Stimulated activated CD4-positive, alpha-beta T cell treated with anti-CD3 and anti-CD28 coated beads, Interleukin-15, amount 100 ng/mL, for 1 hour (primary cell): ENCODE results near the gene DCAF4L1.

Source experiments
- DNase-seq, 2 donors: peaks; one replicate each; pipeline ENCODE4 v3.0.0-alpha.2; 2020; ENCODE audit warnings: low read depth in 1 of 2, low spot score in 1 of 2

The DCAF4L1 gene, protein sequence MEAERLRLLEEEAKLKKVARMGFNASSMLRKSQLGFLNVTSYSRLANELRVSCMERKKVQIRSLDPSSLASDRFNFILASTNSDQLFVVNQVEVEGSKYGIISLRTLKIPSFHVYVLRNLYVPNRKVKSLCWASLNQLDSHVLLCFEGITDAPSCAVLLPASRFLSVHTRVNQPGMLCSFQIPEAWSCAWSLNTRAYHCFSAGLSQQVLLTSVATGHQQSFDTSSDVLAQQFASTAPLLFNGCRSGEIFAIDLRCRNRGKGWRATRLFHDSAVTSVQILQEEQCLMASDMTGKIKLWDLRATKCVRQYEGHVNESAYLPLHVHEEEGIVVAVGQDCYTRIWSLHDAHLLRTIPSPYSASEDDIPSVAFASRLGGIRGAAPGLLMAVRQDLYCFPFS

DNA sequence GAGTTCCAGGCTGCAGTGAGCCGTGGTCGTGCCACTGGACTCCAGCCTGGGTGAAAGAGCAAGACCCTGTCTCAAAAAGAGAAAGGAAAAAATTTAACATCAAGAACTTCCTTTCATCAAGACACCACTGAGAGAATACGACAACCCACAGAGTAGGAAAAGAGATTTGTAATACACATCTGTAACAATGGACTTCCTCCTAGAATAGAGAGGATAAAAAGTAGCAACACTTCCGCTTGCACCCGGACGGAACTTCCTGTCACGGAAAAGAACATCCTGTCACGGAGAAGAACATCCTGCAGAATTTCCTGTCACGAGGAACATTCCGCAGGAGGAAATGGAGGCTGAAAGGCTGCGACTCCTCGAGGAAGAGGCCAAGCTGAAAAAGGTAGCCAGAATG is at the start of gene DCAF4L1:
TSS of gene DCAF4L1 (plus strand) at position 301 of the 400 bp plus-strand sequence. CDS start at position 338, 37 bp downstream.
- DNase-seq, result no peak

- DNase-seq, result no peak
These were observed 48.6 kb upstream of the DCAF4L1 start for GRCh38 chr4:41932988-41933387.

- DNase-seq, result no peak
These were observed 47.5 kb upstream of the DCAF4L1 start for GRCh38 chr4:41933997-41934503.

GRCh38 chr4:41934514-41934900 is 47.0 kb upstream of the DCAF4L1 start:
- DNase-seq, result no peak

DNA sequence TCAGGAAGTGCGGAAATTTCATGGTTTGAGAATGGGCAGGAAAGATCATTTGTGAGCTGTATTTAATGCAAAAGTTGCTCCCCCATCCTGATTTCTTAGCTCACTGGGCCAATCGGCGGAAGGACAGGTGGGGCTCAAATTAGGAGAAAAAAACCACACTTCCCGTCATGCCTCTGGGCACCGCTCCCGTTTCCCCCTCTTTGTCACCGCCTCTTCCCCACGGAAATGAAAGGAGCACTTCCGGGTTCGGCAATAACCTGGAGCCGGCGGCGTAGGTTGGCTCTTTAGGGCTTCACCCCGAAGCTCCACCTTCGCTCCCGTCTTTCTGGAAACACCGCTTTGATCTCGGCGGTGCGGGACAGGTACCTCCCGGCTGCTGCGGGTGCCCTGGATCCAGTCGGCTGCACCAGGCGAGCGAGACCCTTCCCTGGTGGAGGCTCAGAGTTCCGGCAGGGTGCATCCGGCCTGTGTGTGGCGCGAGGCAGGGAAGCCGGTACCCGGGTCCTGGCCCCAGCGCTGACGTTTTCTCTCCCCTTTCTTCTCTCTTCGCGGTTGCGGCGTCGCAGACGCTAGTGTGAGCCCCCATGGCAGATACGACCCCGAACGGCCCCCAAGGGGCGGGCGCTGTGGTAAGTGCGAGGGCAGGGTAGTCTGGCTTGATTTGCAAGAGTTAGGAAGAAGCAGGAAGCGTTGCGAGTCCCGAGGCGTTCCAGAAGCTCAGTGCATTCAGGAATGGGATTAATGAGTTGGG is 46.5 kb upstream of the DCAF4L1 start, which contains the start of gene TMEM33:
TSS of gene TMEM33 (plus strand) at position 529 of the 751 bp plus-strand sequence. CDS start at position 585, 56 bp downstream.
- DNase-seq, result peak; percentile 52 to 59

- peak in 1 of 2 donors; percentile 3 for DNase-seq
These were observed 45.9 kb upstream of the DCAF4L1 start for GRCh38 chr4:41935652-41936021.

DNA sequence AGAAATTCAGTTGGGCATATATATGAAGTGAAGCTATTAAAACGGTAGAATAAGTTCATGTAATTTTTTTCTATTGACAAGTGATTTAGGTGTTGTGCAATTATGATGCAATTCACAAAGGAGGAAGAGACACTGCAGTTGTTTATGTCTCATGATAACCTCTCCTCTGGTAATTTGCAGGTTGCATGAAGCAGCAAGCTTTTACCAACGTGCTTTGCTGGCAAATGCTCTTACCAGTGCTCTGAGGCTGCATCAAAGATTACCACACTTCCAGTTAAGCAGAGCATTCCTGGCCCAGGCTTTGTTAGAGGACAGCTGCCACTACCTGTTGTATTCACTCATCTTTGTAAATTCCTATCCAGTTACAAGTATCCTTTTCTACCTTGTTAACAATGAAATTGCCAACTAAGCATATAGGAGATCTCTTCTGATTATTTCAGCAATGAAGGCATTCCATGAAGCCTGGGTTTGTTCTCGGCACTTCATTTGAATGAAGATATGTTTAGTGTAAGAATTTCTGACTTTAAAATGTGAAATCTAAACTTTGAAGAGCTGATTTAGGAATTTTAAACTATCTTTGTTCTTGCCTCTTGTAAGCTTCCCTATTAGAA is 42.4 kb upstream of the DCAF4L1 start:
- DNase-seq, result no peak

GRCh38 chr4:41940834-41941233 is 40.7 kb upstream of the DCAF4L1 start:
- DNase-seq, result no peak

- DNase-seq, result no peak
These were observed 38.0 kb upstream of the DCAF4L1 start for GRCh38 chr4:41943506-41943905.

GRCh38 chr4:41944089-41944488 is 37.5 kb upstream of the DCAF4L1 start:
- no peak for DNase-seq

DNA sequence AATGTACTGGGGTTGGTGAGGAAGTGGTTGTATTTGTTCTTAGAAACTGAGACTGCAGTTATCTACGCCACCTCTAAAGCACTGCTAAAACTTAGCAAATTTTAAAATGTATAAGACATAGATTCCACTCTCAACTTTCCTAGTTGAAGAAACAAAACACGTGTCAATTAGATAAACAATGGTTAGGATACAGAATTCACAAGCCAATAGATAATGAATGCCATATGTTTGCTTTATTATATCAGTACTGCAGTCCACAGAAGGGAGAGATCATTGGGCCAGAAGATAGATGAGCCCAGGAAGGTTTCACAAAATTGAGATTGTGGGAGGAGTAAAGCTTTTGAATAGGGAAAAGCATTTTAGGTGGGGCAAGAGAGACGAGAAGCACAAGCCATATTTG is 32.0 kb upstream of the DCAF4L1 start:
- DNase-seq, result no peak

- DNase-seq, result no peak
These were observed 23.9 kb upstream of the DCAF4L1 start for GRCh38 chr4:41957634-41958033.

DNA sequence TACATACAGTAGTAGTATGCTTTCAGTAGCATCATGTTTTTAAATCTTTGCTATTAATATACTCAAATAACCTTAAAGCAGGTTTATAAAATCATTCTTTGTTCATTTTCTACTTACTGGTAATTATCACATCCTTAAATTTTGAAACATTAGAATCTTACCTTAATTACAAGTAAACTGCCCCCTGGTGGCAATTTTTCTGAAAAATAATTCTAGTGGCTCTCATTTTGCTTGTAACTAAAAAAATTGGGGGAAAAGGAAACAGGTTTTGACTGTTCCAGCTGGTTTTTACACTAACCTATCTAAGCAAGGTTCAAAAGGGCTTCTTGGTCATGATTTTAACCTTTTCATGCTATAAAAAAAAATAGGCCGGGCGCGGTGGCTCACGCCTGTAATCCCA is 18.5 kb upstream of the DCAF4L1 start:
- DNase-seq, result no peak

DNA sequence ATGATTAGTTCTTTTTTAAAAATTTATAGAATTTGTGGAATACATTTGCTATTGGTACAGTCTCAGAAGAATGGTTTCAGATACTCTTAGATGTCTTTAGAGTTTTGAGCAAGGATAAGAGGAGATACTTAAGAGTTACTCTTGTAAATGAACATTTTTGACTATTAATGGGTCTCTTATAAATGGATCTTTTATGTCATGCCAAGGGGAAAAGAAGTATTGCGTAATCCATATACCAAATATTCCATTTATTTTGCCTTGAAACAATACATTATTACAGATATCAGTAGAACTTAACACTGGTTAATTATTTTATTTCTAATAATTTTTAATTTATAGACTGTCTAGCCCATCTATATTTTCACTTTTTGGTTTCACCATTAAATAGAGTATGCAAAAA is 17.2 kb upstream of the DCAF4L1 start:
- DNase-seq, result no peak

DNA sequence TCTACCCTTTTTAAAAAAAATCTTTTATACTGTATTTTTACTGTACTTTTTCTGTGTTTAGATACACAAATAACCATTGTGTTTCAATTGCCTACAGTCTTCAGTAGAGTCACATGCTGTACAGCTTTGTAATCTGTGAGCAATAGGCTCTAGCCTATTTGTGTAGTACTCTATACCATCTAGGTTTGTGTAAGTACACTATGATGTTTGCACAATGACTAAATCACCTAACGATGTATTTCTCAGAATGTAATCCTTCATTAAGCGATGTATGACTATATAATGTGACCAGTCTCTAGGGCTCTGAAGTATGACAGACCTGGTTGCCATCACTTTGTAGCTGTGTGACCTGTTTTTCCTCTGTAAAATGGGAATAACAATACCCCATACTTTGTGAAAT is 14.2 kb upstream of the DCAF4L1 start:
- DNase-seq, result no peak

GRCh38 chr4:41969671-41970070 is 11.9 kb upstream of the DCAF4L1 start:
- no peak for DNase-seq

DNA sequence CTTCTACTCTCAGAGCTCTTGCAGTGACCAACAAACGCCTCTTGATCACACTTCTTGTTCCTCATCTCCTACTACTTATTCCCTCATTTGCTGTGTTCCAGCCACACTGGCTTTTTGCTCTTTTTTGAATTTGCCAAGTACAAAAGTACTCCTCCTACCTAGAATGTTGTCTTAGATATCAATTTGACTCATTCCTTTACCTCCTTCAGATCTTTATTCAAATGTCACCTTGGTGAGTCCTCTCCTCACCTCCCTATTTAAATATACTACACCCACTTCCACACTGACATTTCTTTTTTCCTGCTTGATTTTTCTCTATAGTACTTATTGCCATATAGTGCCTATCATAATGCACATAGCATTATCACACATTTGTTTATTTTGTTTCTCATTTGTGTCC is 6.2 kb upstream of the DCAF4L1 start:
- DNase-seq, result no peak

GRCh38 chr4:41976775-41977516 is 4.6 kb upstream of the DCAF4L1 start:
- no peak for DNase-seq

DNA sequence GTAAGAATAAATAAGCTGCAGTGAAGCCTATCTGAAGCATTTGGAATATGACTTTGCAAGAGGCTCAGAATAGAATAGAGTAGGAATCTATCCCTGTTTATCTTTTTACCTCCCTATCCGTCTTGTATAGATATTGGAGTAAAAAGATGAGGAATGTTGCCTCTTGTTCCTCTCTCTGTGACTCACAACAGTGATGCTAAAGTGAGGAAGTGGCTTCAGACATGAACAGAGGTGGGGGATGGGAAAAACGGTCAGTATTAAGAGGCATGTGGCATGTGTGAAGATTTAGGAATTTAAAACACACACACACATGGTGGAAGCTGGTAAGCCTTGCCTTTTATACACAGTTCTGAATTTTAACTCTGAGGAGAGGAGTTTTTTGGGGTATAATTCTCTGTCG is 3.8 kb upstream of the DCAF4L1 start:
- DNase-seq, result no peak

GRCh38 chr4:41982716-41983115 is 1.2 kb downstream of the DCAF4L1 start:
- no peak for DNase-seq

- no peak for DNase-seq
These were observed 3.6 kb downstream of the DCAF4L1 start for GRCh38 chr4:41985151-41985550.
